Cerebellar nuclear complex (tissue), 1 donor: ENCODE measurements around the gene GABRG3.
"Not testable (repeated sequence)": the region's sequence is repeated elsewhere in the genome, so short reads cannot be mapped to it uniquely, and the experiment has no call there.

ENCODE experiments used
- DNase-seq, 2 experiments: peaks; one replicate each; lab custom pipeline; 2025; lab: John Stamatoyannopoulos, UW

GABRG3 gene

GRCh38 chr15:27339138-27339537 lies 368.2 kb downstream of the GABRG3 start:
- DNase-seq, result no peak

- no peak for DNase-seq
Observed at GRCh38 chr15:27341780-27342343, 370.9 kb downstream of the GABRG3 start.

GRCh38 chr15:27342991-27343390 lies 372.0 kb downstream of the GABRG3 start:
- DNase-seq, result no peak

GRCh38 chr15:27352136-27352535 lies 381.2 kb downstream of the GABRG3 start:
- DNase-seq, result no peak

- no peak for DNase-seq
Observed at GRCh38 chr15:27353856-27354255, 382.9 kb downstream of the GABRG3 start.

GRCh38 chr15:27358751-27359434 lies 387.9 kb downstream of the GABRG3 start:
- DNase-seq, result no peak

- DNase-seq, result no peak
Observed at GRCh38 chr15:27359586-27359985, 388.6 kb downstream of the GABRG3 start.

- no peak for DNase-seq
Observed at GRCh38 chr15:27360316-27360715, 389.3 kb downstream of the GABRG3 start.

- no peak for DNase-seq
Observed at GRCh38 chr15:27361438-27361837, 390.5 kb downstream of the GABRG3 start.

- no peak for DNase-seq
Observed at GRCh38 chr15:27365456-27365855, 394.5 kb downstream of the GABRG3 start.

GRCh38 chr15:27377391-27377790 lies 406.4 kb downstream of the GABRG3 start:
- DNase-seq, result not testable (repeated sequence)

GRCh38 chr15:27382361-27383025 lies 411.5 kb downstream of the GABRG3 start:
- no peak for DNase-seq

GRCh38 chr15:27383726-27384125 lies 412.7 kb downstream of the GABRG3 start:
- no peak for DNase-seq

GRCh38 chr15:27392163-27392562 lies 421.2 kb downstream of the GABRG3 start:
- DNase-seq, result no peak

- DNase-seq, result no peak
Observed at GRCh38 chr15:27396521-27396920, 425.5 kb downstream of the GABRG3 start.

- no peak for DNase-seq
Observed at GRCh38 chr15:27396996-27397395, 426.0 kb downstream of the GABRG3 start.

- no peak for DNase-seq
Observed at GRCh38 chr15:27398631-27399161, 427.7 kb downstream of the GABRG3 start.

GRCh38 chr15:27399241-27399640 lies 428.3 kb downstream of the GABRG3 start:
- no peak for DNase-seq

- no peak for DNase-seq
Observed at GRCh38 chr15:27401471-27401870, 430.5 kb downstream of the GABRG3 start.

- DNase-seq, result no peak
Observed at GRCh38 chr15:27408428-27408827, 437.4 kb downstream of the GABRG3 start.

GRCh38 chr15:27410996-27411605 lies 440.1 kb downstream of the GABRG3 start:
- DNase-seq, result no peak

GRCh38 chr15:27412415-27412814 lies 441.4 kb downstream of the GABRG3 start:
- no peak for DNase-seq
